ENCODE data around the gene RIGI. TPM values are rescaled to one million over a fixed set of nuclear protein-coding genes. Genes with fewer than 3 reads are reported as not detected.

The RIGI gene
- total RNA-seq, 4 donors from 2014 or later: 2.6 to 22.5 (median 14.3) TPM

GRCh38 chr9:32571969-32572899 lies 46.2 kb upstream of the RIGI start:
- no peaks in the 10 kb centered on the region for H3K27me3 ChIP-seq
- TF ChIP-seq POLR2A (IDR thresholded peaks at IDR 0.05) (no peak), CTCF (IDR thresholded peaks at IDR 0.05) (peak; percentile 25 to 49 (median 40))
- H3K4me1 ChIP-seq: peaks cover 0 to 7% of the 10 kb centered on the region in 2 donors
- H3K4me3 ChIP-seq: peak overlapping the region; percentile 71 to 76
- intact Hi-C loops (cut with DNase I; ENCODE audit: low total_unique reads): no loop called here
- peak in 1 of 2 donors; percentile 43 for DNase-seq
- H3K9me3 ChIP-seq: no peaks in the 10 kb centered on the region
- peak overlapping the region; percentile 80 to 87 for H3K27ac ChIP-seq
- H3K36me3 ChIP-seq: no peaks in the 10 kb centered on the region

DNA sequence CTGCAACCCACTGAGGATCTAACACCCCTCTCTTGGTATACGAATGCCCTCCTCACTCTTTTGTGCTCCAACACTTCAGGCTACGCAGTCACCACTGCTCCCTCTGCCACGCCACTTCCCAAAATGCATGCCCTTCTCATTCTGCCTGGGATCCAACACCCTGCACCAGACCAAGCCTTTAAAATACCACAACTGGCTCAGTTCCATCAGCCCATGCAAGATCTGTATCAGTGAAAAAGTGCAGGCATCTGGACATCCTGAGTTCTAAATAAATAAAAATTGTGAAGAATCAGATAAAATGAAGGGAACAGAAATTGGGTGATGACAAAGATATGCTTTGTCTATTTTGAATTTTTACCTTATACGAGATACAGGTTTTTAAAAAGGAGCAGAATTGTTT lies 44.3 kb upstream of the RIGI start:
- H3K27ac ChIP-seq: no peak overlapping the region
- peaks cover 0 to 7% of the 10 kb centered on the region in 2 donors for H3K4me1 ChIP-seq
- TF ChIP-seq POLR2A (IDR thresholded peaks at IDR 0.05): no peak
- no peak for TF ChIP-seq CTCF (IDR thresholded peaks at IDR 0.05)
- no peak overlapping the region for H3K4me3 ChIP-seq
- intact Hi-C loops (cut with DNase I; ENCODE audit: low total_unique reads): no loop called here
- no peak for DNase-seq
- no peaks in the 10 kb centered on the region for H3K9me3 ChIP-seq
- H3K27me3 ChIP-seq: no peaks in the 10 kb centered on the region
- H3K36me3 ChIP-seq: no peaks in the 10 kb centered on the region

DNA sequence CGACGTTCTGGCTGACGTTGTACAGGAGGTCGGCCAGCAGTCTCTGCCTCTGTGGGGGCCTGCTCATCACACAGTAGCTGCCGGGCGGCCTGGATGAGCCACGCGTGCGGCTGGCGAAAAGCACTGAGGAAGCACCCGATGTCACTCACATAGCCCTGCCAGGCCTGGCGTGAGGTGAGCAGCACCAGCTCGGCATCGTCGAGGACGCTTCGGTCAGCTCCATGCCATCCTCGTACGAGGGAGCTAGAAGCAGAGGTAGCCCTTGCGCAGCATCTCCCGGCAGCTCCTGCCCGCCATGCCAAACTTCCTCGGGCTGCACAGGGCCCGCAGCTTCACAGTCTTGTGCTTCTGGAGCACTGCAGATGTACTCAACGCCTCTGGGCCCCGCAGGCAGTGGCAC lies 40.8 kb upstream of the RIGI start:
- peaks cover 0 to 4% of the 10 kb centered on the region in 2 donors for H3K4me1 ChIP-seq
- intact Hi-C loops (cut with DNase I; ENCODE audit: low total_unique reads): no loop called here
- H3K4me3 ChIP-seq: no peak overlapping the region
- DNase-seq: no peak
- H3K27me3 ChIP-seq: no peaks in the 10 kb centered on the region
- no peak overlapping the region for H3K27ac ChIP-seq
- H3K9me3 ChIP-seq: no peaks in the 10 kb centered on the region
- H3K36me3 ChIP-seq: no peaks in the 10 kb centered on the region
- TF ChIP-seq POLR2A (IDR thresholded peaks at IDR 0.05) (no peak), CTCF (IDR thresholded peaks at IDR 0.05) (no peak)

GRCh38 chr9:32565967-32566366 lies 40.0 kb upstream of the RIGI start:
- Histone ChIP-seq H3K4me3 (no peak overlapping the region), H3K36me3 (no peaks in the 10 kb centered on the region), H3K27me3 (no peaks in the 10 kb centered on the region), H3K27ac (no peak overlapping the region), H3K4me1 (no peaks in the 10 kb centered on the region), H3K9me3 (no peaks in the 10 kb centered on the region)
- DNase-seq: no peak
- no peak for TF ChIP-seq POLR2A (IDR thresholded peaks at IDR 0.05)
- no peak for TF ChIP-seq CTCF (IDR thresholded peaks at IDR 0.05)
- intact Hi-C loops (cut with DNase I; ENCODE audit: low total_unique reads): no loop called here

GRCh38 chr9:32558408-32558934 lies 32.5 kb upstream of the RIGI start:
- H3K4me1 ChIP-seq: no peaks in the 10 kb centered on the region
- TF ChIP-seq POLR2A (IDR thresholded peaks at IDR 0.05) (no peak), CTCF (IDR thresholded peaks at IDR 0.05) (no peak)
- H3K27me3 ChIP-seq: no peaks in the 10 kb centered on the region
- H3K9me3 ChIP-seq: no peaks in the 10 kb centered on the region
- intact Hi-C loops (cut with DNase I; ENCODE audit: low total_unique reads): no loop called here
- no peak overlapping the region for H3K4me3 ChIP-seq
- no peak overlapping the region for H3K27ac ChIP-seq
- no peak for DNase-seq
- no peaks in the 10 kb centered on the region for H3K36me3 ChIP-seq

All from uterus (tissue), 4 donors.